ENCODE results near the gene ACSS1.

DNA sequence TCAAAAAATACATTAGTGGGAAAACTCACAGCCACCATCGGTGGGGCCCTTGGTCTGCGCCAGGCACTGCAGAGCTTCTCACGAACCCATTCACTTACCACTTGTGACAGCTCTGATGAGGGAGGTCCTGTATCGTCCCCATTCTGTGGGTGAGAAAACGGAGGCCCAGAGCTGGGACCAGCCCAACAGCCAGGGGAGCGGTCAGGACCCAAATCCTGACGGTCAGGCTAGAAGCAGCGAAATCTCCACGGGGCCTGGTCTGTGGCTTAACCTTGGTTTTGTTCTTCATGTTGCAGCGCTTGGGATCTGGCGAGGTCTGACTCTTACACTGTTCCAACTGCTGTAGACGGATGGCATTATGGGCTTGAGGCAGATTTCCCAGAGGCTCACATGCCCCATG lies 31.7 kb upstream of the ACSS1 start:
- TF ChIP-seq, protein P1, sequence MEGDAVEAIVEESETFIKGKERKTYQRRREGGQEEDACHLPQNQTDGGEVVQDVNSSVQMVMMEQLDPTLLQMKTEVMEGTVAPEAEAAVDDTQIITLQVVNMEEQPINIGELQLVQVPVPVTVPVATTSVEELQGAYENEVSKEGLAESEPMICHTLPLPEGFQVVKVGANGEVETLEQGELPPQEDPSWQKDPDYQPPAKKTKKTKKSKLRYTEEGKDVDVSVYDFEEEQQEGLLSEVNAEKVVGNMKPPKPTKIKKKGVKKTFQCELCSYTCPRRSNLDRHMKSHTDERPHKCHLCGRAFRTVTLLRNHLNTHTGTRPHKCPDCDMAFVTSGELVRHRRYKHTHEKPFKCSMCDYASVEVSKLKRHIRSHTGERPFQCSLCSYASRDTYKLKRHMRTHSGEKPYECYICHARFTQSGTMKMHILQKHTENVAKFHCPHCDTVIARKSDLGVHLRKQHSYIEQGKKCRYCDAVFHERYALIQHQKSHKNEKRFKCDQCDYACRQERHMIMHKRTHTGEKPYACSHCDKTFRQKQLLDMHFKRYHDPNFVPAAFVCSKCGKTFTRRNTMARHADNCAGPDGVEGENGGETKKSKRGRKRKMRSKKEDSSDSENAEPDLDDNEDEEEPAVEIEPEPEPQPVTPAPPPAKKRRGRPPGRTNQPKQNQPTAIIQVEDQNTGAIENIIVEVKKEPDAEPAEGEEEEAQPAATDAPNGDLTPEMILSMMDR (IDR thresholded peaks at IDR 0.05) = no peak
- no peak for TF ChIP-seq POLR2A (IDR thresholded peaks at IDR 0.05)

Data from upper lobe of left lung (tissue), 4 donors.